ENCODE data around the gene LMO4. TPM values are rescaled to one million over a fixed set of nuclear protein-coding genes. Genes with fewer than 3 reads are reported as not detected.
A peak's percentile ranks its signal among the peaks of the same experiment; 100 is the strongest.

Gene LMO4
- total RNA-seq, 1 donor from 2014 or later: 91.4 TPM

DNA sequence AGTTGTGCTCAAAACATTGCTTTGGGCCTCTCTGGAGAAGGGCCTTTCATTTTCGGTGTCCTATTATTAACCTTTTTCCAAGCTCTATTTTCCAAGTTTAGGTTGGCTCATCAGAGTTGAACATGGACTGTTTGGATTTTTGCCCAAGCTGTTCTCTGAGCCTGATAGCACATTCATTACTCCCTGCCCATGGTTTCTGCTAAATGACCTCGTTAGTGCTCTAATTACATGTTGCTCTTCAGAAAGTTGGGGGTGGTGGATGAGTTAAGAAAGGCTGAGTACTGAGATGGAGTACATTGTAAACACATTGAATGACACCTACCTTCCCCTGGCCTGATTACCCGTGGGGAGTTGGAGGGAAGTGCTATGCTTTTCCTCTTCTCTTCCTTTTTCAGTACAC lies 38.9 kb downstream of the LMO4 start:
- peaks cover 27% of the 10 kb centered on the region for H3K4me1 Mint-ChIP-seq
- H3K4me3 Mint-ChIP-seq: no peak overlapping the region
- H3K27ac Mint-ChIP-seq (ENCODE audit: unreplicated experiment): peak overlapping the region; percentile 29
- DNase-seq (ENCODE audit: low read depth, low spot score): no peak
- TF ChIP-seq, protein P1, sequence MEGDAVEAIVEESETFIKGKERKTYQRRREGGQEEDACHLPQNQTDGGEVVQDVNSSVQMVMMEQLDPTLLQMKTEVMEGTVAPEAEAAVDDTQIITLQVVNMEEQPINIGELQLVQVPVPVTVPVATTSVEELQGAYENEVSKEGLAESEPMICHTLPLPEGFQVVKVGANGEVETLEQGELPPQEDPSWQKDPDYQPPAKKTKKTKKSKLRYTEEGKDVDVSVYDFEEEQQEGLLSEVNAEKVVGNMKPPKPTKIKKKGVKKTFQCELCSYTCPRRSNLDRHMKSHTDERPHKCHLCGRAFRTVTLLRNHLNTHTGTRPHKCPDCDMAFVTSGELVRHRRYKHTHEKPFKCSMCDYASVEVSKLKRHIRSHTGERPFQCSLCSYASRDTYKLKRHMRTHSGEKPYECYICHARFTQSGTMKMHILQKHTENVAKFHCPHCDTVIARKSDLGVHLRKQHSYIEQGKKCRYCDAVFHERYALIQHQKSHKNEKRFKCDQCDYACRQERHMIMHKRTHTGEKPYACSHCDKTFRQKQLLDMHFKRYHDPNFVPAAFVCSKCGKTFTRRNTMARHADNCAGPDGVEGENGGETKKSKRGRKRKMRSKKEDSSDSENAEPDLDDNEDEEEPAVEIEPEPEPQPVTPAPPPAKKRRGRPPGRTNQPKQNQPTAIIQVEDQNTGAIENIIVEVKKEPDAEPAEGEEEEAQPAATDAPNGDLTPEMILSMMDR (conservative IDR thresholded peaks at IDR 0.05): no peak
- H3K9me3 Mint-ChIP-seq: peaks cover 13% of the 10 kb centered on the region
- H3K27me3 Mint-ChIP-seq (ENCODE audit: low read depth): no peaks in the 10 kb centered on the region
- peaks cover 25% of the 10 kb centered on the region for H3K36me3 Mint-ChIP-seq (ENCODE audit: low read depth)

DNA sequence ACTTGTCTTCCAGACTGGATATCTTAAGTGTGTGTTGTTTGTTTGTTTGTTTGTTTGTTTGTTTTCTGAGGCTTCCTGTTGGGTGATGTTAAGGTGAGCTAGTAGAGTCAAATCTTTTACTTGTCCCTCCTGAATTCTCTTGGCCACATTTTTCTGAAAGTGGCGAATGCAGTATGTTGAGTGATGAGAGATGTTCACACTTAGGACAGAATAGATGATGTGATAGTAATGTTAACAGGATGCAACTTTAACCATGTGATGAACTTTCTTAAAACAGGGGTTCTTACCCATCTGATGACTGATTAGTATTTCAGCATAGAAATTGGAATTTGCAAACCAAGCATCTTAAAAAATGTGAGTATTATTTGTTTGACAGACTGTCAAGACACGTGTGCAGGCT lies 40.2 kb downstream of the LMO4 start:
- H3K36me3 Mint-ChIP-seq (ENCODE audit: low read depth): peaks cover 27% of the 10 kb centered on the region
- peaks cover 16% of the 10 kb centered on the region for H3K9me3 Mint-ChIP-seq
- H3K4me1 Mint-ChIP-seq: peaks cover 27% of the 10 kb centered on the region
- H3K27me3 Mint-ChIP-seq (ENCODE audit: low read depth): no peaks in the 10 kb centered on the region
- TF ChIP-seq, protein P1 (conservative IDR thresholded peaks at IDR 0.05): no peak
- no peak overlapping the region for H3K27ac Mint-ChIP-seq (ENCODE audit: unreplicated experiment)
- no peak overlapping the region for H3K4me3 Mint-ChIP-seq
- DNase-seq (ENCODE audit: low read depth, low spot score): no peak

DNA sequence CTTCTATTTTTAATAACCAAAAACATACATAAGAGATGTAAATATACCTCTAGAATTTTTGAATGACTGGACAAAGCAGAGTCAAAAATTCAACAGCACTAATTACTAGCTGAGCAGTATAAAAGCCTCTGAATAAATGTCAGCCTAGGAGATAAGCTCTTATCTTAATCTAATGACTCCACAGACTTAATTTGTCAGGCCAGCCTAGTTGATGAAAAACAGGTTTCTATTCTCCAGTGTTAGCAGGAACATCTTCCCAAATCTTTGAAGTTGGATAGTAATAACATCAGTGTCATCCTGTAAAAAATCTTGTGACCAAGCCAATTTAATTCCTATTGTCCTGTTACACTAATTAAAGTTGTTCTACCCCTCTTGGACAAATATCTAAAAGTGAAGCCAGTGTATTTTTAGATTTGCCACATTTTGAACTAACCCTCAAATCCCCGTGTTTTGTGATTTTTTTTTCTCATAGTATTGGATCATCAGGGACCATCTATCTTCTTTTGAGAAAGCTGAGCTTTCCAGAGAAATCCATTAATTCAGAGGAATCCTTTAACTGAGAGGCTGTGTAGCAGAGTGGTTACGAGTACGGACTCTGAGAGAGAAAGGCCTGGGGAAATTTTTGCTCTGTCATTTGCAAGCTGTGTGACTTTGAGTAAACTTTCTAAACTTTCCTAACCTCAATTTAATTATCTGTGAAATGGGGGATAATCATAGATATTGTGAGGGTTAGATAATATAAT lies 41.2 kb downstream of the LMO4 start:
- TF ChIP-seq, protein P1 (conservative IDR thresholded peaks at IDR 0.05): no peak
- H3K4me1 Mint-ChIP-seq: peaks cover 27% of the 10 kb centered on the region
- H3K27me3 Mint-ChIP-seq (ENCODE audit: low read depth): no peaks in the 10 kb centered on the region
- no peak for DNase-seq (ENCODE audit: low read depth, low spot score)
- H3K9me3 Mint-ChIP-seq: peaks cover 19% of the 10 kb centered on the region
- peak overlapping the region; percentile 40 for H3K27ac Mint-ChIP-seq (ENCODE audit: unreplicated experiment)
- H3K4me3 Mint-ChIP-seq: no peak overlapping the region
- H3K36me3 Mint-ChIP-seq (ENCODE audit: low read depth): peaks cover 30% of the 10 kb centered on the region

DNA sequence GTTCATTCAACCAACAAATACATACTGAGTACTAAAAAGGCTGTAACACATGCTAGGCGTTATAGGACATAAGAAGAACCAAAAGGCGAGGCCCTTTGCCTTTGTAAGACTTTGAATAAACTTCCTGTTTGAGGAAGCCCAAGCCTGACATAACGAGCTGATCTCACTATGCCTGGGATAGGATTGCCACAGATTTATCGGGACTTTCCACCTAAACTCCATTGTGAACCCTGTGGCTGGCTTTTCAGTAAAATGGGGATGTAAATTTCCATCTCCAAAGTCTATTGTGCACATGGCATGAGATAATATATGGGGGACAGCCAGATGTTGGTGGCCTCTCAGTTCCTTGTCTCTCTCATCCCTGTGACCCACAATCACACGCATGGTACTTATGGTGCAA lies 41.9 kb downstream of the LMO4 start:
- no peak overlapping the region for H3K4me3 Mint-ChIP-seq

DNA sequence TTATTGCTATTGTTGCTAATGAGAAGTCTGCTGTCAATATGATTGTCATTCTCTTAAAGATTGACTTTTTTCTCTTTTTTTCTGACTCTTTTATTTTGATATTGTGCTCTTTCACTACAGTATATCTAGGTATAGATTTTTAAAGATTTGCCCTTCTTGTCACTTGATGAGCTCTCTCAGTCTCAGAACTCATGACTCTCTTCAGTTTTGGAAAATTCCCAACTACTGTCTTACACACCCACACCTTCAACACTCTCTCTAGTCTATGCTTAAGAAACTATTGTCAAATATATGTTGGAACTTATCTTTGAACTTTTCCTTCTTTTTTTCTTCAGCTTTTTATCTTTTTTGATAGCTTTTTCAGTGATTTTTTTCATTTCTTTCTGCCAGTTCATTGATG lies 50.6 kb downstream of the LMO4 start:
- Mint-ChIP-seq H3K9me3 (peaks cover 23% of the 10 kb centered on the region), H3K36me3 (ENCODE audit: low read depth) (peaks cover 34% of the 10 kb centered on the region)
- TF ChIP-seq, protein P1 (conservative IDR thresholded peaks at IDR 0.05): no peak

More for the DNA sequence above, 41.9 kb downstream of the LMO4 start:
- peaks cover 34% of the 10 kb centered on the region for H3K36me3 Mint-ChIP-seq (ENCODE audit: low read depth)
- H3K4me1 Mint-ChIP-seq: peaks cover 27% of the 10 kb centered on the region
- TF ChIP-seq, protein P1 (conservative IDR thresholded peaks at IDR 0.05): no peak
- peaks cover 22% of the 10 kb centered on the region for H3K9me3 Mint-ChIP-seq
- H3K27ac Mint-ChIP-seq (ENCODE audit: unreplicated experiment): peak overlapping the region; percentile 92
- H3K27me3 Mint-ChIP-seq (ENCODE audit: low read depth): no peaks in the 10 kb centered on the region
- DNase-seq (ENCODE audit: low read depth, low spot score): no peak

More for the DNA sequence above, 50.6 kb downstream of the LMO4 start:
- H3K27me3 Mint-ChIP-seq (ENCODE audit: low read depth): no peaks in the 10 kb centered on the region
- H3K4me3 Mint-ChIP-seq: no peak overlapping the region
- peaks cover 4% of the 10 kb centered on the region for H3K4me1 Mint-ChIP-seq
- DNase-seq (ENCODE audit: low read depth, low spot score): no peak
- no peak overlapping the region for H3K27ac Mint-ChIP-seq (ENCODE audit: unreplicated experiment)
